Stimulated activated naive CD8-positive, alpha-beta T cell treated with anti-CD3 and anti-CD28 coated beads, Interleukin-15, Interleukin-2, amounts not matched to agents 100 ng/mL and 50 ng/mL, for 24 hours (primary cell): Measurements from ENCODE around the gene CCDC177.
"Not testable (repeated sequence)": the region's sequence is repeated elsewhere in the genome, so short reads cannot be mapped to it uniquely, and the experiment has no call there.

Experiments
- H3K27ac Mint-ChIP-seq: one replicate; pipeline ENCODE4 v1.8.0; 2021; ENCODE audit warnings: mild to moderate bottlenecking, mixed read lengths
- H3K27me3 Mint-ChIP-seq: one replicate; pipeline ENCODE4 v1.8.0; 2021; ENCODE audit warnings: mixed read lengths
- H3K36me3 Mint-ChIP-seq: one replicate; pipeline ENCODE4 v1.8.0; 2021; ENCODE audit warnings: low read depth, mixed read lengths
- H3K4me1 Mint-ChIP-seq: one replicate; pipeline ENCODE4 v1.8.0; 2021; ENCODE audit warnings: low read depth, mixed read lengths
- H3K4me3 Mint-ChIP-seq: one replicate; pipeline ENCODE4 v1.8.0; 2021; ENCODE audit warnings: mild to moderate bottlenecking, mixed read lengths
- H3K9me3 Mint-ChIP-seq: one replicate; pipeline ENCODE4 v1.8.0; 2021; ENCODE audit warnings: mixed read lengths

Gene CCDC177

GRCh38 chr14:69611172-69612013, 36.7 kb upstream of the CCDC177 start, which contains the start of gene SUSD6:
Gene SUSD6 (plus strand): TSS chr14:69611596. CDS start chr14:69658593, 46,997 bp downstream.
- H3K36me3 Mint-ChIP-seq = peaks cover 15% of the 10 kb centered on the region
- peak within 1 kb of the TSS; percentile 97 for H3K27ac Mint-ChIP-seq
- no peaks in the 10 kb centered on the region for H3K27me3 Mint-ChIP-seq
- H3K4me3 Mint-ChIP-seq = peak within 1 kb of the TSS; percentile 99
- no peaks in the 10 kb centered on the region for H3K9me3 Mint-ChIP-seq
- peaks cover 58% of the 10 kb centered on the region for H3K4me1 Mint-ChIP-seq

GRCh38 chr14:69610874-69611171, 36.2 kb upstream of the CCDC177 start:
- H3K9me3 Mint-ChIP-seq = no peaks in the 10 kb centered on the region
- H3K4me1 Mint-ChIP-seq = peaks cover 53% of the 10 kb centered on the region
- H3K36me3 Mint-ChIP-seq = peaks cover 10% of the 10 kb centered on the region
- no peaks in the 10 kb centered on the region for H3K27me3 Mint-ChIP-seq
- peak overlapping the region; percentile 90 for H3K27ac Mint-ChIP-seq
- H3K4me3 Mint-ChIP-seq = peak overlapping the region; percentile 86

GRCh38 chr14:69610020-69610873, 35.6 kb upstream of the CCDC177 start:
- Mint-ChIP-seq H3K27me3 (no peaks in the 10 kb centered on the region), H3K4me3 (peak overlapping the region; percentile 86), H3K4me1 (peaks cover 47% of the 10 kb centered on the region), H3K36me3 (peaks cover 4% of the 10 kb centered on the region), H3K9me3 (no peaks in the 10 kb centered on the region), H3K27ac (peak overlapping the region; percentile 90)

GRCh38 chr14:69606258-69607184, 31.9 kb upstream of the CCDC177 start:
- Mint-ChIP-seq H3K4me1 (peaks cover 21% of the 10 kb centered on the region), H3K4me3 (no peak overlapping the region), H3K9me3 (no peaks in the 10 kb centered on the region)

GRCh38 chr14:69605738-69606137, 31.1 kb upstream of the CCDC177 start:
- Mint-ChIP-seq H3K27me3 (no peaks in the 10 kb centered on the region), H3K36me3 (no peaks in the 10 kb centered on the region), H3K9me3 (no peaks in the 10 kb centered on the region), H3K4me3 (no peak overlapping the region), H3K4me1 (peaks cover 16% of the 10 kb centered on the region), H3K27ac (no peak overlapping the region)

More at GRCh38 chr14:69606258-69607184, 31.9 kb upstream of the CCDC177 start:
- Mint-ChIP-seq H3K36me3 (no peaks in the 10 kb centered on the region), H3K27ac (no peak overlapping the region), H3K27me3 (no peaks in the 10 kb centered on the region)

GRCh38 chr14:69600304-69600891, 25.7 kb upstream of the CCDC177 start:
- no peaks in the 10 kb centered on the region for H3K27me3 Mint-ChIP-seq
- no peaks in the 10 kb centered on the region for H3K36me3 Mint-ChIP-seq
- H3K4me3 Mint-ChIP-seq = no peak overlapping the region
- H3K4me1 Mint-ChIP-seq = no peaks in the 10 kb centered on the region
- H3K27ac Mint-ChIP-seq = no peak overlapping the region
- no peaks in the 10 kb centered on the region for H3K9me3 Mint-ChIP-seq

- H3K4me3 Mint-ChIP-seq, H3K27me3 Mint-ChIP-seq, H3K27ac Mint-ChIP-seq, H3K4me1 Mint-ChIP-seq, H3K36me3 Mint-ChIP-seq, H3K9me3 Mint-ChIP-seq: not testable (repeated sequence)
Measured at GRCh38 chr14:69599431-69599830, 24.8 kb upstream of the CCDC177 start.

- H3K9me3 Mint-ChIP-seq = no peaks in the 10 kb centered on the region
- no peak overlapping the region for H3K4me3 Mint-ChIP-seq
- no peaks in the 10 kb centered on the region for H3K27me3 Mint-ChIP-seq
- no peaks in the 10 kb centered on the region for H3K36me3 Mint-ChIP-seq
- H3K4me1 Mint-ChIP-seq = no peaks in the 10 kb centered on the region
- H3K27ac Mint-ChIP-seq = no peak overlapping the region
Measured at GRCh38 chr14:69595336-69595735, 20.7 kb upstream of the CCDC177 start.

GRCh38 chr14:69594846-69595245, 20.2 kb upstream of the CCDC177 start:
- Mint-ChIP-seq H3K27me3 (no peaks in the 10 kb centered on the region), H3K4me1 (no peaks in the 10 kb centered on the region)

GRCh38 chr14:69593018-69593677, 18.5 kb upstream of the CCDC177 start:
- Mint-ChIP-seq H3K4me3 (no peak overlapping the region), H3K36me3 (no peaks in the 10 kb centered on the region), H3K27me3 (no peaks in the 10 kb centered on the region), H3K27ac (no peak overlapping the region), H3K9me3 (no peaks in the 10 kb centered on the region), H3K4me1 (no peaks in the 10 kb centered on the region)

More at GRCh38 chr14:69594846-69595245, 20.2 kb upstream of the CCDC177 start:
- H3K9me3 Mint-ChIP-seq = no peaks in the 10 kb centered on the region
- no peak overlapping the region for H3K4me3 Mint-ChIP-seq
- H3K27ac Mint-ChIP-seq = no peak overlapping the region
- H3K36me3 Mint-ChIP-seq = no peaks in the 10 kb centered on the region

GRCh38 chr14:69591317-69591716, 16.6 kb upstream of the CCDC177 start:
- H3K9me3 Mint-ChIP-seq = no peaks in the 10 kb centered on the region
- no peaks in the 10 kb centered on the region for H3K36me3 Mint-ChIP-seq
- H3K27ac Mint-ChIP-seq = no peak overlapping the region
- H3K4me3 Mint-ChIP-seq = no peak overlapping the region
- no peaks in the 10 kb centered on the region for H3K4me1 Mint-ChIP-seq
- no peaks in the 10 kb centered on the region for H3K27me3 Mint-ChIP-seq

GRCh38 chr14:69587389-69587788, 12.7 kb upstream of the CCDC177 start:
- no peaks in the 10 kb centered on the region for H3K36me3 Mint-ChIP-seq
- H3K27ac Mint-ChIP-seq = no peak overlapping the region
- no peaks in the 10 kb centered on the region for H3K4me1 Mint-ChIP-seq
- no peak overlapping the region for H3K4me3 Mint-ChIP-seq
- H3K9me3 Mint-ChIP-seq = no peaks in the 10 kb centered on the region
- H3K27me3 Mint-ChIP-seq = peaks cover 7% of the 10 kb centered on the region

- H3K27me3 Mint-ChIP-seq = peaks cover 7% of the 10 kb centered on the region
- no peaks in the 10 kb centered on the region for H3K36me3 Mint-ChIP-seq
- H3K4me1 Mint-ChIP-seq = no peaks in the 10 kb centered on the region
- no peak overlapping the region for H3K27ac Mint-ChIP-seq
- H3K4me3 Mint-ChIP-seq = no peak overlapping the region
- H3K9me3 Mint-ChIP-seq = no peaks in the 10 kb centered on the region
Measured at GRCh38 chr14:69586404-69586803, 11.7 kb upstream of the CCDC177 start.

- no peaks in the 10 kb centered on the region for H3K4me1 Mint-ChIP-seq
- H3K27me3 Mint-ChIP-seq = peaks cover 11% of the 10 kb centered on the region
- H3K4me3 Mint-ChIP-seq = no peak overlapping the region
- H3K9me3 Mint-ChIP-seq = no peaks in the 10 kb centered on the region
- no peaks in the 10 kb centered on the region for H3K36me3 Mint-ChIP-seq
- no peak overlapping the region for H3K27ac Mint-ChIP-seq
Measured at GRCh38 chr14:69584389-69584788, 9.7 kb upstream of the CCDC177 start.
